Measurements from ENCODE around the gene TBC1D1.
"Not testable (repeated sequence)": the region's sequence is repeated elsewhere in the genome, so short reads cannot be mapped to it uniquely, and the experiment has no call there.

Gene TBC1D1

GRCh38 chr4:37922328-37922727, 31.4 kb downstream of the TBC1D1 start:
- Histone ChIP-seq H3K79me1 (replicated peaks; ENCODE audit: low read length, poor library complexity, severe bottlenecking) (no peaks in the 10 kb centered on the region), H2BK5ac (ENCODE audit: low read depth, low read length, poor library complexity, severe bottlenecking) (no peak overlapping the region), H2BK15ac (ENCODE audit: low read depth, poor library complexity, severe bottlenecking) (no peak overlapping the region), H2AFZ (ENCODE audit: low read depth, low read length) (no peak overlapping the region), H3K36me3 (ENCODE audit: control insufficient read depth in 1 of 2, insufficient read depth in 2 of 2, low read depth in 1 of 2, low read length in 2 of 2) (no peaks in the 10 kb centered on the region), H3K4me3 (ENCODE audit: insufficient read depth in 1 of 2, low read depth in 1 of 2, low read length in 2 of 2) (no peak overlapping the region), H3K23ac (ENCODE audit: low read length in 2 of 2) (no peak overlapping the region), H3K4ac (ENCODE audit: low read depth in 1 of 2, low read length in 2 of 2) (no peak overlapping the region), H3K4me2 (ENCODE audit: low read length, poor library complexity, severe bottlenecking) (peak overlapping the region; percentile 22), H3K27ac (ENCODE audit: low read length, poor library complexity, severe bottlenecking) (no peak overlapping the region), H2BK12ac (ENCODE audit: low read length in 2 of 2) (no peak overlapping the region), H3K9me3 (ENCODE audit: control insufficient read depth, low read length) (no peaks in the 10 kb centered on the region), H2AK5ac (ENCODE audit: low read length, severe bottlenecking) (no peak overlapping the region), H3K27me3 (ENCODE audit: control insufficient read depth in 1 of 2, insufficient read depth in 1 of 2, low read length in 2 of 2) (peaks cover 0 to 10% of the 10 kb centered on the region in 2 experiments), H3K18ac (ENCODE audit: low read depth in 1 of 2, low read length in 2 of 2) (no peak overlapping the region), H3K14ac (ENCODE audit: low read length in 2 of 2) (no peak overlapping the region), H4K8ac (ENCODE audit: low read length) (no peak overlapping the region), H3K9ac (ENCODE audit: low read length) (no peak overlapping the region), H3K4me1 (ENCODE audit: control insufficient read depth, insufficient read depth, low read depth, low read length) (no peaks in the 10 kb centered on the region), H4K91ac (ENCODE audit: low read length) (no peak overlapping the region), H2BK120ac (ENCODE audit: low read depth, low read length) (no peak overlapping the region)
- WGBS: 72% methylated on average over 4 of the region's 4 CpGs
- DNase-seq: peak; percentile 7

DNA sequence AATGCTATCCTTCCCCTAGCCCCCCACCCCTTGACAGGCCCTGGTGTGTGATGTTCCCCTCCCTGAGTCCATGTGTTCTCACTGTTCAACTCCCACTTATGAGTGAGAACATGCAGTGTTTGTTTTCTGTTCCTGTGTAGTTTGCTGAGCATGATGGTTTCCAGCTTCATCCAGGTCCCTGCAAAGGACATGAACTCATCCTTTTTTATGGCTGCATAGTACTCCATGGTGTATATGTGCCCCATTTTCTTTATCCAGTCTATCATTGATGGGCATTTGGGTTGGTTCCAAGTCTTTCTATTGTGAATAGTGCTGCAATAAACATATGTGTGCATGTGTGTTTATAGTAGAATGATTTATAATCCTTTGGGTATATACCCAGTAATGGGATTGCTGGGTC, 32.2 kb downstream of the TBC1D1 start:
- H4K8ac ChIP-seq (ENCODE audit: low read length); H3K4me1 ChIP-seq (ENCODE audit: control insufficient read depth, insufficient read depth, low read depth, low read length); H2BK12ac ChIP-seq (ENCODE audit: low read length in 2 of 2); H3K9me3 ChIP-seq (ENCODE audit: control insufficient read depth, low read length); H2BK15ac ChIP-seq (ENCODE audit: low read depth, poor library complexity, severe bottlenecking); H3K4me2 ChIP-seq (ENCODE audit: low read length, poor library complexity, severe bottlenecking); H3K4me3 ChIP-seq (ENCODE audit: insufficient read depth in 1 of 2, low read depth in 1 of 2, low read length in 2 of 2); H2BK5ac ChIP-seq (ENCODE audit: low read depth, low read length, poor library complexity, severe bottlenecking); H2BK120ac ChIP-seq (ENCODE audit: low read depth, low read length); H2AFZ ChIP-seq (ENCODE audit: low read depth, low read length); DNase-seq; H3K27ac ChIP-seq (ENCODE audit: low read length, poor library complexity, severe bottlenecking); H3K36me3 ChIP-seq (ENCODE audit: control insufficient read depth in 1 of 2, insufficient read depth in 2 of 2, low read depth in 1 of 2, low read length in 2 of 2); H3K4ac ChIP-seq (ENCODE audit: low read depth in 1 of 2, low read length in 2 of 2); H2AK5ac ChIP-seq (ENCODE audit: low read length, severe bottlenecking); H3K9ac ChIP-seq (ENCODE audit: low read length); H3K14ac ChIP-seq (ENCODE audit: low read length in 2 of 2); H3K23ac ChIP-seq (ENCODE audit: low read length in 2 of 2); H3K79me1 ChIP-seq (replicated peaks; ENCODE audit: low read length, poor library complexity, severe bottlenecking); H4K91ac ChIP-seq (ENCODE audit: low read length); H3K18ac ChIP-seq (ENCODE audit: low read depth in 1 of 2, low read length in 2 of 2): not testable (repeated sequence)
- peaks cover 3 to 14% of the 10 kb centered on the region in 2 experiments for H3K27me3 ChIP-seq (ENCODE audit: control insufficient read depth in 1 of 2, insufficient read depth in 1 of 2, low read length in 2 of 2)

DNA sequence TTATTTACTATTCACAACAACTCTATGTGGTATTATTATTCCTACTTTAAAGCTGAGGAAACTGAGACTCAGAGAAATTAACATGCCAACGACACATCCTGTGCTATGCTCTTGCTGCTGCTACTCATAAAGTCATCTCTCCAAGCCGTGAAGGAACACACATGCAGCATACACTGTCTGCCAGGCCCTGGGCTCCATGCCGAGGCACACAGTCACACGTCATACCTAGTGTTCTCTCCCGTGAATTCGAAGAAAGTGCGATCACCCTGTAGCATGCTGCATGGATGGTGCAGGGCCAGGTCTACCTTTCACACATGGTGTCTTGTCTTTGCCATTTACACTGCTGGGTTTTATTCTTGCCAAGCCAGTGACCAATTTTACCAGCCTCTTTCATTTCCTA, 34.1 kb downstream of the TBC1D1 start:
- Histone ChIP-seq H3K4me2 (ENCODE audit: low read length, poor library complexity, severe bottlenecking) (no peak overlapping the region), H3K4me1 (ENCODE audit: control insufficient read depth, insufficient read depth, low read depth, low read length) (no peaks in the 10 kb centered on the region), H3K18ac (ENCODE audit: low read depth in 1 of 2, low read length in 2 of 2) (no peak overlapping the region), H3K79me1 (replicated peaks; ENCODE audit: low read length, poor library complexity, severe bottlenecking) (no peaks in the 10 kb centered on the region), H3K27ac (ENCODE audit: low read length, poor library complexity, severe bottlenecking) (no peak overlapping the region), H2BK5ac (ENCODE audit: low read depth, low read length, poor library complexity, severe bottlenecking) (no peak overlapping the region), H3K4ac (ENCODE audit: low read depth in 1 of 2, low read length in 2 of 2) (no peak overlapping the region), H4K91ac (ENCODE audit: low read length) (no peak overlapping the region), H2AK5ac (ENCODE audit: low read length, severe bottlenecking) (no peak overlapping the region), H2BK15ac (ENCODE audit: low read depth, poor library complexity, severe bottlenecking) (no peak overlapping the region), H3K23ac (ENCODE audit: low read length in 2 of 2) (no peak overlapping the region), H2AFZ (ENCODE audit: low read depth, low read length) (no peak overlapping the region), H4K8ac (ENCODE audit: low read length) (no peak overlapping the region), H2BK120ac (ENCODE audit: low read depth, low read length) (no peak overlapping the region), H3K27me3 (ENCODE audit: control insufficient read depth in 1 of 2, insufficient read depth in 1 of 2, low read length in 2 of 2) (peaks cover 6 to 31% of the 10 kb centered on the region in 2 experiments), H3K9ac (ENCODE audit: low read length) (no peak overlapping the region), H3K4me3 (ENCODE audit: insufficient read depth in 1 of 2, low read depth in 1 of 2, low read length in 2 of 2) (no peak overlapping the region), H2BK12ac (ENCODE audit: low read length in 2 of 2) (no peak overlapping the region), H3K36me3 (ENCODE audit: control insufficient read depth in 1 of 2, insufficient read depth in 2 of 2, low read depth in 1 of 2, low read length in 2 of 2) (no peaks in the 10 kb centered on the region), H3K14ac (ENCODE audit: low read length in 2 of 2) (peak overlapping the region in 1 of 2 experiments; percentile 53), H3K9me3 (ENCODE audit: control insufficient read depth, low read length) (no peaks in the 10 kb centered on the region)
- DNase-seq: no peak
- WGBS: 77% methylated on average over 7 of the region's 7 CpGs

GRCh38 chr4:37927434-37927833, 36.5 kb downstream of the TBC1D1 start:
- no peak for DNase-seq
- no peak overlapping the region for H3K4ac ChIP-seq (ENCODE audit: low read depth in 1 of 2, low read length in 2 of 2)
- 76% methylated on average over 4 of the region's 4 CpGs for WGBS
- no peak overlapping the region for H3K9ac ChIP-seq (ENCODE audit: low read length)
- H4K8ac ChIP-seq (ENCODE audit: low read length): no peak overlapping the region
- peaks cover 6 to 37% of the 10 kb centered on the region in 2 experiments for H3K27me3 ChIP-seq (ENCODE audit: control insufficient read depth in 1 of 2, insufficient read depth in 1 of 2, low read length in 2 of 2)
- no peak overlapping the region for H4K91ac ChIP-seq (ENCODE audit: low read length)
- no peak overlapping the region for H2BK15ac ChIP-seq (ENCODE audit: low read depth, poor library complexity, severe bottlenecking)
- no peak overlapping the region for H2BK12ac ChIP-seq (ENCODE audit: low read length in 2 of 2)
- H3K79me1 ChIP-seq (replicated peaks; ENCODE audit: low read length, poor library complexity, severe bottlenecking): no peaks in the 10 kb centered on the region
- no peak overlapping the region for H2BK5ac ChIP-seq (ENCODE audit: low read depth, low read length, poor library complexity, severe bottlenecking)
- no peak overlapping the region for H3K4me2 ChIP-seq (ENCODE audit: low read length, poor library complexity, severe bottlenecking)
- no peak overlapping the region for H3K14ac ChIP-seq (ENCODE audit: low read length in 2 of 2)
- no peak overlapping the region for H3K18ac ChIP-seq (ENCODE audit: low read depth in 1 of 2, low read length in 2 of 2)
- no peak overlapping the region for H3K27ac ChIP-seq (ENCODE audit: low read length, poor library complexity, severe bottlenecking)
- no peak overlapping the region for H3K23ac ChIP-seq (ENCODE audit: low read length in 2 of 2)
- H3K36me3 ChIP-seq (ENCODE audit: control insufficient read depth in 1 of 2, insufficient read depth in 2 of 2, low read depth in 1 of 2, low read length in 2 of 2): no peaks in the 10 kb centered on the region
- H2AK5ac ChIP-seq (ENCODE audit: low read length, severe bottlenecking): no peak overlapping the region
- H2BK120ac ChIP-seq (ENCODE audit: low read depth, low read length): no peak overlapping the region
- no peak overlapping the region for H3K4me3 ChIP-seq (ENCODE audit: insufficient read depth in 1 of 2, low read depth in 1 of 2, low read length in 2 of 2)
- H2AFZ ChIP-seq (ENCODE audit: low read depth, low read length): no peak overlapping the region
- no peaks in the 10 kb centered on the region for H3K9me3 ChIP-seq (ENCODE audit: control insufficient read depth, low read length)
- no peaks in the 10 kb centered on the region for H3K4me1 ChIP-seq (ENCODE audit: control insufficient read depth, insufficient read depth, low read depth, low read length)

Data from mesenchymal stem cell (in vitro differentiated cells and primary cell).